Transverse colon (tissue), 4 donors: ENCODE measurements around the gene SCAF8.

ENCODE experiments used
- CTCF ChIP-seq, 5 experiments: fragments of 200-600 bp in 3 of 5; fragments of 450-650 bp in 2 of 5; sonication (generic) in 3 of 5; IDR thresholded peaks; 1 replicate in 2 of 5; 2 replicates in 3 of 5; pipeline ENCODE4 v1.5.1; 2016 to 2017; ENCODE audit warnings: antibody characterized with exemption in 5 of 5, inconsistent platforms in 3 of 5, mild to moderate bottlenecking in 2 of 5, moderate library complexity in 1 of 5
- POLR2A ChIP-seq: fragments of 450-650 bp; IDR thresholded peaks from one replicate; pipeline ENCODE4 v1.6.1; 2016; ENCODE audit warnings: antibody characterized with exemption, mild to moderate bottlenecking, moderate library complexity
- POLR2AphosphoS5 ChIP-seq, 3 donors: sonication (generic); formaldehyde crosslinking; IDR thresholded peaks; one replicate each; pipeline ENCODE4 v1.6.1; 2016; ENCODE audit warnings: antibody characterized with exemption in 3 of 3

- TF ChIP-seq POLR2A: no peak
- TF ChIP-seq CTCF (IDR thresholded peaks at IDR 0.05): no peak
- no peak for TF ChIP-seq POLR2AphosphoS5 (IDR thresholded peaks at IDR 0.05)
Measured at GRCh38 chr6:154732538-154733182, 556 bp upstream of the SCAF8 start.
